Gastroesophageal sphincter (tissue), 4 donors: ENCODE measurements around the gene GAS2L3. TPM values are rescaled to one million over a fixed set of nuclear protein-coding genes. Genes with fewer than 3 reads are reported as not detected.
A peak's percentile ranks its signal among the peaks of the same experiment; 100 is the strongest.

Experiments used
- ATAC-seq: fragments of 150-250 bp; one replicate; pipeline ENCODE4 v1.9.1; 2016; ENCODE audit warnings: mild to moderate bottlenecking, moderate library complexity
- H3K27ac ChIP-seq, 4 donors: fragments of 200-600 bp; sonication (generic) in 3 of 4; 1 replicate in 3 of 4; 2 replicates in 1 of 4; pipeline ENCODE4 v1.5.1; 2016 to 2019
- H3K27me3 ChIP-seq: fragments of 200-600 bp; sonication (generic); one replicate; pipeline ENCODE4 v1.5.1; 2019
- H3K36me3 ChIP-seq, 2 donors: fragments of 200-600 bp; sonication (generic); one replicate each; pipeline ENCODE4 v1.5.1; 2019; ENCODE audit warnings: control low read depth in 1 of 2
- H3K4me1 ChIP-seq, 3 donors: fragments of 200-600 bp; sonication (generic); 1 replicate in 2 of 3; 2 replicates in 1 of 3; pipeline ENCODE4 v1.5.1; 2016 to 2019; ENCODE audit warnings: control low read depth in 2 of 3
- H3K4me3 ChIP-seq, 2 donors: fragments of 200-600 bp; sonication (generic); one replicate each; pipeline ENCODE4 v1.5.1; 2019; ENCODE audit warnings: mild to moderate bottlenecking in 1 of 2, moderate library complexity in 1 of 2
- H3K9me3 ChIP-seq, 3 donors: fragments of 200-600 bp; sonication (generic); one replicate each; pipeline ENCODE4 v1.5.1; 2017 to 2019; ENCODE audit warnings: control low read depth in 2 of 3
- CTCF ChIP-seq, 4 experiments: fragments of 200-600 bp in 2 of 4; fragments of 450-650 bp in 2 of 4; sonication (generic) in 1 of 4; IDR thresholded peaks; one replicate each; pipeline ENCODE4 v1.5.1; 2017 to 2019; ENCODE audit warnings: antibody characterized with exemption in 4 of 4, mild to moderate bottlenecking in 2 of 4, moderate library complexity in 2 of 4
- EP300 ChIP-seq: sonication (generic); formaldehyde crosslinking; IDR thresholded peaks from one replicate; pipeline ENCODE4 v1.6.1; 2017; ENCODE audit warnings: antibody characterized with exemption, mild to moderate bottlenecking
- POLR2A ChIP-seq, 2 donors: fragments of 450-650 bp; IDR thresholded peaks; one replicate each; pipeline ENCODE4 v1.6.1; 2017; ENCODE audit warnings: antibody characterized with exemption in 2 of 2, mild to moderate bottlenecking in 2 of 2, moderate library complexity in 1 of 2
- POLR2AphosphoS5 ChIP-seq: sonication (generic); formaldehyde crosslinking; IDR thresholded peaks from one replicate; pipeline ENCODE4 v1.6.1; 2017; ENCODE audit warnings: antibody characterized with exemption
- WGBS, 2 donors: methylation state at CpG; one replicate each; pipeline ENCODE4 v1.1.5; 2018; ENCODE audit warnings: low coverage in 1 of 2; 5-methylcytosine and 5-hydroxymethylcytosine counted together
- total RNA-seq, 4 donors: library from RNA; depleted of rRNA; stranded (reverse); fragments of >200 nt; gene quantifications; one replicate each; pipeline ENCODE4 v1.1.0, GENCODE V29; 2016

The GAS2L3 gene
- total RNA-seq, 4 donors from 2014 or later = 2.5 to 6.5 (median 3.6) TPM

GRCh38 chr12:100574187-100575074, 947 bp downstream of the GAS2L3 start:
- WGBS, 2 donors = 13 to 15% methylated on average over 8 to 13 of the region's 15 CpGs
- ATAC-seq = no peak
- H3K27ac ChIP-seq = peak overlapping the region in 3 of 4 donors; percentile 68 to 79 (median 76)

GRCh38 chr12:100576331-100577036, 3.0 kb downstream of the GAS2L3 start:
- WGBS, 2 donors = 51 to 56% methylated on average over 3 of the region's 3 CpGs
- Histone ChIP-seq H3K27ac (no peak overlapping the region), H3K27me3 (peaks cover 4% of the 10 kb centered on the region), H3K9me3 (no peaks in the 10 kb centered on the region), H3K36me3 (no peaks in the 10 kb centered on the region), H3K4me1 (peaks cover 0 to 18% (median 10%) of the 10 kb centered on the region in 3 donors), H3K4me3 (no peak overlapping the region)
- no peak for TF ChIP-seq CTCF (IDR thresholded peaks at IDR 0.05)
- no peak for TF ChIP-seq POLR2AphosphoS5
- no peak for TF ChIP-seq POLR2A (IDR thresholded peaks at IDR 0.05)
- TF ChIP-seq EP300 = no peak
- no peak for ATAC-seq

More at GRCh38 chr12:100574187-100575074, 947 bp downstream of the GAS2L3 start:
- Histone ChIP-seq H3K4me1 (peaks cover 0 to 18% (median 10%) of the 10 kb centered on the region in 3 donors), H3K9me3 (no peaks in the 10 kb centered on the region), H3K27me3 (peaks cover 4% of the 10 kb centered on the region), H3K4me3 (peak overlapping the region; percentile 51 to 69), H3K36me3 (no peaks in the 10 kb centered on the region)
- TF ChIP-seq POLR2A (IDR thresholded peaks at IDR 0.05) (no peak), CTCF (IDR thresholded peaks at IDR 0.05) (no peak), POLR2AphosphoS5 (no peak), EP300 (no peak)

- H3K4me1 ChIP-seq = peaks cover 0 to 10% (median 8%) of the 10 kb centered on the region in 3 donors
- 90 to 93% methylated on average over 5 of the region's 5 CpGs for WGBS, 2 donors
- no peak for TF ChIP-seq EP300
- TF ChIP-seq POLR2A (IDR thresholded peaks at IDR 0.05) = no peak
- TF ChIP-seq CTCF (IDR thresholded peaks at IDR 0.05) = no peak
- TF ChIP-seq POLR2AphosphoS5 = no peak
- no peaks in the 10 kb centered on the region for H3K36me3 ChIP-seq
- no peak overlapping the region for H3K4me3 ChIP-seq
- H3K27ac ChIP-seq = no peak overlapping the region
- peaks cover 4% of the 10 kb centered on the region for H3K27me3 ChIP-seq
- ATAC-seq = no peak
- peaks cover 0 to 5% (median 0%) of the 10 kb centered on the region in 3 donors for H3K9me3 ChIP-seq
Measured at GRCh38 chr12:100578923-100579322, 5.4 kb downstream of the GAS2L3 start.

- H3K4me3 ChIP-seq = no peak overlapping the region
- H3K4me1 ChIP-seq = peaks cover 0 to under 1% (median 0%) of the 10 kb centered on the region in 3 donors
- peaks cover 4% of the 10 kb centered on the region for H3K27me3 ChIP-seq
- no peak for ATAC-seq
- H3K36me3 ChIP-seq = no peaks in the 10 kb centered on the region
- peaks cover 0 to 5% (median 0%) of the 10 kb centered on the region in 3 donors for H3K9me3 ChIP-seq
- no peak for TF ChIP-seq EP300
- TF ChIP-seq CTCF (IDR thresholded peaks at IDR 0.05) = no peak
- TF ChIP-seq POLR2AphosphoS5 = no peak
- no peak for TF ChIP-seq POLR2A (IDR thresholded peaks at IDR 0.05)
- H3K27ac ChIP-seq = no peak overlapping the region
- WGBS, 2 donors = 50 to 100% methylated on average over 2 of the region's 2 CpGs
Measured at GRCh38 chr12:100579844-100580243, 6.4 kb downstream of the GAS2L3 start.
